ENCODE measurements around the gene DNAH7.

GRCh38 chr2:195732574-195732973, 336.1 kb downstream of the DNAH7 start:
- TF ChIP-seq CTCF (IDR thresholded peaks at IDR 0.05), result no peak
- TF ChIP-seq EZH2 (IDR thresholded peaks at IDR 0.05; ENCODE audit: borderline replicate concordance, insufficient read depth, low read depth, low read length, poor library complexity, severe bottlenecking), result no peak
